ENCODE measurements around the gene ELL.
"Not testable (repeated sequence)": the region's sequence is repeated elsewhere in the genome, so short reads cannot be mapped to it uniquely, and the experiment has no call there.

The ELL gene

GRCh38 chr19:18521692-18522123 lies at the start of gene ELL:
ELL (minus strand) TSS chr19:18522070; CDS start chr19:18522055, 15 bp downstream.
- no peak for DNase-seq (ENCODE audit: low read depth in 2 of 2)

GRCh38 chr19:18568367-18568766 lies 46.5 kb upstream of the ELL start:
- no peak for DNase-seq (ENCODE audit: low read depth in 2 of 2)

GRCh38 chr19:18566953-18567352 lies 45.1 kb upstream of the ELL start:
- no peak for DNase-seq (ENCODE audit: low read depth in 2 of 2)

GRCh38 chr19:18562086-18562485 lies 40.2 kb upstream of the ELL start:
- no peak for DNase-seq (ENCODE audit: low read depth in 2 of 2)

- DNase-seq (ENCODE audit: low read depth in 2 of 2) = no peak
Measured at GRCh38 chr19:18559685-18560084, 37.8 kb upstream of the ELL start.

- DNase-seq (ENCODE audit: low read depth in 2 of 2) = no peak
Measured at GRCh38 chr19:18558604-18559003, 36.7 kb upstream of the ELL start.

GRCh38 chr19:18558202-18558555 lies 36.3 kb upstream of the ELL start:
- DNase-seq (ENCODE audit: low read depth in 2 of 2) = no peak

GRCh38 chr19:18557411-18558201 lies 35.7 kb upstream of the ELL start, which contains the start of gene KXD1:
KXD1 (plus strand) TSS chr19:18557870; CDS start chr19:18562057, 4,187 bp downstream.
- peak; percentile 93 to 97 for DNase-seq (ENCODE audit: low read depth in 2 of 2)

- no peak for DNase-seq (ENCODE audit: low read depth in 2 of 2)
Measured at GRCh38 chr19:18551631-18552030, 29.8 kb upstream of the ELL start.

- peak; percentile 48 to 67 for DNase-seq (ENCODE audit: low read depth in 2 of 2)
Measured at GRCh38 chr19:18543814-18544475, 22.1 kb upstream of the ELL start.

GRCh38 chr19:18542941-18543813 lies 21.3 kb upstream of the ELL start, which contains the start of gene FKBP8:
FKBP8 (minus strand) TSS chr19:18543573; CDS start chr19:18541970, 1,603 bp downstream.
- peak; percentile 82 to 95 for DNase-seq (ENCODE audit: low read depth in 2 of 2)

GRCh38 chr19:18541992-18542940 lies 20.4 kb upstream of the ELL start:
- DNase-seq (ENCODE audit: low read depth in 2 of 2) = no peak

GRCh38 chr19:18541258-18541991 lies 19.6 kb upstream of the ELL start:
- DNase-seq (ENCODE audit: low read depth in 2 of 2) = no peak

GRCh38 chr19:18540200-18540599 lies 18.3 kb upstream of the ELL start:
- DNase-seq (ENCODE audit: low read depth in 2 of 2) = not testable (repeated sequence)

- no peak for DNase-seq (ENCODE audit: low read depth in 2 of 2)
Measured at GRCh38 chr19:18539372-18539771, 17.5 kb upstream of the ELL start.

- DNase-seq (ENCODE audit: low read depth in 2 of 2) = no peak
Measured at GRCh38 chr19:18538115-18538514, 16.2 kb upstream of the ELL start.

- DNase-seq (ENCODE audit: low read depth in 2 of 2) = no peak
Measured at GRCh38 chr19:18537431-18537830, 15.6 kb upstream of the ELL start.

- no peak for DNase-seq (ENCODE audit: low read depth in 2 of 2)
Measured at GRCh38 chr19:18536475-18536874, 14.6 kb upstream of the ELL start.

- no peak for DNase-seq (ENCODE audit: low read depth in 2 of 2)
Measured at GRCh38 chr19:18533058-18533457, 11.2 kb upstream of the ELL start.

All from stimulated activated CD4-positive, alpha-beta T cell treated with anti-CD3 and anti-CD28 coated beads, Interleukin-12 subunit alpha, Interleukin-12 subunit beta, amount 100 ng/mL, for 24 hours (primary cell).